Fibroblast of the aortic adventitia (primary cell): ENCODE measurements around the gene CENPO. TPM values are rescaled to one million over a fixed set of nuclear protein-coding genes. Genes with fewer than 3 reads are reported as not detected.

Experiments
- total RNA-seq: library from RNA; depleted of rRNA; stranded (reverse); fragments of >200 nt; gene quantifications from 2 replicates; pipeline ENCODE4 v1.2.3, GENCODE V29; 2012; ENCODE audit warnings: low replicate concordance

Gene CENPO
- total RNA-seq, 1 donor: 35.3 TPM

Other genes with a start within 250 kb of the CENPO start
- 23.7 and 33.4 TPM in 2 replicates for gene PTRHD1, start within 50 bp of the CENPO start, total RNA-seq
- 42.0 and 50.3 TPM in 2 replicates for gene ADCY3, start 126.8 kb downstream of the CENPO start, total RNA-seq
- 3.8 and 5.6 TPM in 2 replicates for gene DNAJC27, start 178.5 kb downstream of the CENPO start, total RNA-seq
- 0.99 and 1.1 TPM in 2 replicates for gene EFR3B, start 248.7 kb downstream of the CENPO start, total RNA-seq